HepG2 (cell line): Measurements from ENCODE around the gene DNAJB8. TPM values are rescaled to one million over a fixed set of nuclear protein-coding genes. Genes with fewer than 3 reads are reported as not detected.

Experiments used
- ATAC-seq: fragments of 200-7000 bp; cut with Tn5 transposase; 3 replicates; pipeline ENCODE4 v1.9.1; 2020; ENCODE audit warnings: mild to moderate bottlenecking, moderate library complexity
- BruUV-seq: library from RNA; stranded (reverse); fragments of 400-500 nt; replicated peaks from 2 replicates; lab custom pipeline; 2021; lab: Mats Ljungman, UMichigan
- CTCF ChIA-PET: fragments of 300-600 bp; formaldehyde crosslinking; extraction: SDS; loops from one replicate; lab custom pipeline; 2021; ENCODE audit warnings: low total read pairs, inconsistent platforms, low intra/inter-chr PET ratio; lab: Yijun Ruan, JAX
- POLR2A ChIA-PET: fragments of 350-600 bp; sonication (Branson Sonifier 250); formaldehyde crosslinking; loops from one replicate; lab custom pipeline; 2020; ENCODE audit warnings: antibody characterized with exemption, inconsistent platforms; lab: Yijun Ruan, JAX
- DNase-seq: peaks from one replicate; pipeline ENCODE4 v3.0.0-alpha.2; 2015; ENCODE audit warnings: low spot score
- FAIRE-seq: peaks from 3 replicates; lab custom pipeline; 2011; peaks lifted over from hg19 to GRCh38; lab: Jason Lieb, UNC
- H2AFZ ChIP-seq: one replicate; pipeline ENCODE4 v1.6.1; 2011; ENCODE audit warnings: low read length, inconsistent platforms
- H3K27ac ChIP-seq: fragments of 300-600 bp; 3 replicates; pipeline ENCODE4 v1.8.0; 2011; ENCODE audit warnings: mixed run types, mild to moderate bottlenecking, mixed read lengths, low read length, inconsistent platforms; ENCODE audit not compliant: insufficient read depth; ENCODE audit errors: extremely low read length
- H3K27me3 ChIP-seq, 2 experiments: fragments of 200-600 bp in 1 of 2; 2 replicates in 1 of 2; 3 replicates in 1 of 2; pipeline versions ENCODE4 v1.6.0 to v1.8.0; 2011; ENCODE audit warnings: low read length in 2 of 2, mild to moderate bottlenecking in 2 of 2, moderate library complexity in 2 of 2, inconsistent platforms in 1 of 2; ENCODE audit not compliant: insufficient read depth in 2 of 2, control insufficient read depth in 1 of 2
- H3K36me3 ChIP-seq, 2 experiments: fragments of 200-600 bp in 1 of 2; replicated peaks in 1 of 2; 2 replicates in 1 of 2; 3 replicates in 1 of 2; pipeline versions ENCODE4 v1.5.1 to v1.8.0; 2011; ENCODE audit warnings: low read length in 2 of 2, inconsistent platforms in 1 of 2; ENCODE audit not compliant: insufficient read depth in 2 of 2, control insufficient read depth in 1 of 2
- H3K4me1 ChIP-seq: 2 replicates; pipeline ENCODE4 v1.5.1; 2012; ENCODE audit warnings: low read length, inconsistent platforms; ENCODE audit not compliant: insufficient read depth
- H3K4me2 ChIP-seq: 2 replicates; pipeline ENCODE4 v1.6.0; 2011; ENCODE audit warnings: low read depth, low read length, inconsistent platforms
- H3K4me3 ChIP-seq, 3 experiments: fragments of 200-600 bp in 1 of 3; sonication (generic), shearing (Covaris generic) in 1 of 3; replicated peaks in 1 of 3; 2 replicates each; pipeline ENCODE4 v1.5.1; 2011 to 2016; ENCODE audit warnings: low read length in 3 of 3, inconsistent platforms in 2 of 3, low read depth in 2 of 3, mild to moderate bottlenecking in 2 of 3, control low read depth in 1 of 3, mixed read lengths in 1 of 3; ENCODE audit not compliant: insufficient read depth in 1 of 3
- H3K79me2 ChIP-seq: one replicate; pipeline ENCODE4 v1.6.1; 2011; ENCODE audit warnings: low read length, inconsistent platforms; ENCODE audit not compliant: insufficient read depth
- H3K9ac ChIP-seq: 2 replicates; pipeline ENCODE4 v1.6.0; 2011; ENCODE audit warnings: mild to moderate bottlenecking, low read depth, low read length, inconsistent platforms; ENCODE audit not compliant: insufficient read depth
- H3K9me3 ChIP-seq: 2 replicates; pipeline ENCODE4 v1.5.1; 2012; ENCODE audit warnings: mild to moderate bottlenecking, low read length
- H4K20me1 ChIP-seq: 2 replicates; pipeline ENCODE4 v1.6.0; 2011; ENCODE audit warnings: inconsistent platforms, mild to moderate bottlenecking, low read length, moderate library complexity; ENCODE audit not compliant: insufficient read depth
- CCDC6 ChIP-seq: sonication (generic); formaldehyde crosslinking; IDR thresholded peaks from 2 replicates; pipeline ENCODE4 v1.8.1; 2022; ENCODE audit warnings: mild to moderate bottlenecking, missing genetic modification reagents, moderate library complexity
- ETV6 ChIP-seq: sonication (generic); formaldehyde crosslinking; conservative IDR thresholded peaks from 2 replicates; pipeline ENCODE4 v1.4.0; 2020; ENCODE audit warnings: missing genetic modification reagents
- HDAC2 ChIP-seq: sonication (generic); formaldehyde crosslinking; IDR thresholded peaks from 2 replicates; pipeline ENCODE4 v1.4.0; 2020; ENCODE audit warnings: missing genetic modification reagents
- HNRNPK ChIP-seq: fragments of 200-400 bp; formaldehyde crosslinking; IDR thresholded peaks from 2 replicates; pipeline ENCODE4 v1.6.1; 2018; ENCODE audit warnings: low read length, low read depth, moderate library complexity, mild to moderate bottlenecking; ENCODE audit not compliant: poor library complexity, severe bottlenecking
- LCORL ChIP-seq, 2 experiments: fragments of 450-650 bp in 1 of 2; sonication (generic) in 1 of 2; formaldehyde crosslinking in 1 of 2; IDR thresholded peaks; 2 replicates each; pipeline versions ENCODE4 v1.5.0 to v1.6.1; 2017 to 2020; ENCODE audit warnings: antibody characterized with exemption in 1 of 2, missing genetic modification reagents in 1 of 2
- MXD4 ChIP-seq: IDR thresholded peaks from 2 replicates; pipeline ENCODE4 v1.6.1; 2016; ENCODE audit warnings: mild to moderate bottlenecking, missing biosample characterization, missing genetic modification reagents
- RFX1 ChIP-seq: fragments of 450-650 bp; IDR thresholded peaks from 2 replicates; pipeline ENCODE4 v1.6.1; 2017
- SOX6 ChIP-seq, 2 experiments: fragments of 450-650 bp in 1 of 2; sonication (generic) in 1 of 2; formaldehyde crosslinking in 1 of 2; IDR thresholded peaks; 2 replicates each; pipeline versions ENCODE4 v1.4.0 to v1.6.1; 2017 to 2020; ENCODE audit warnings: antibody characterized with exemption in 1 of 2, mild to moderate bottlenecking in 1 of 2, missing genetic modification reagents in 1 of 2
- TRIM22 ChIP-seq: fragments of 450-650 bp; IDR thresholded peaks from 2 replicates; pipeline ENCODE4 v1.6.1; 2017
- U2AF2 ChIP-seq: fragments of 200-400 bp; formaldehyde crosslinking; IDR thresholded peaks from 2 replicates; pipeline ENCODE4 v1.6.1; 2017; ENCODE audit warnings: low read depth, mild to moderate bottlenecking, low read length
- YEATS4 ChIP-seq: sonication (generic); formaldehyde crosslinking; IDR thresholded peaks from 2 replicates; pipeline ENCODE4 v1.4.0; 2020; ENCODE audit warnings: missing genetic modification reagents, borderline replicate concordance
- ZBTB38 ChIP-seq: sonication (generic); formaldehyde crosslinking; IDR thresholded peaks from 2 replicates; pipeline ENCODE4 v1.5.1; 2020; ENCODE audit warnings: mild to moderate bottlenecking, missing genetic modification reagents
- ZNF550 ChIP-seq: sonication (generic); formaldehyde crosslinking; IDR thresholded peaks from 2 replicates; pipeline ENCODE4 v1.4.0; 2020; ENCODE audit warnings: mild to moderate bottlenecking, missing genetic modification reagents, borderline replicate concordance
- WGBS: methylation state at CpG from one replicate; pipeline ENCODE4 v1.1.6; 2017; ENCODE audit warnings: low lambda C conversion rate; 5-methylcytosine and 5-hydroxymethylcytosine counted together
- in situ Hi-C: cut with HindIII; loops from 2 replicates; pipeline ENCODE4 v1.10.0; 2017; ENCODE audit warnings: low pct_unique_long_range_greater_than_20kb; ENCODE audit not compliant: extremely low pct_ligation_motif_present
- intact Hi-C: fragments of 100-400 bp; cut with micrococcal nuclease; formaldehyde crosslinking; loops from one replicate; pipeline ENCODE4 v1.10.0; 2022; ENCODE audit not compliant: unreplicated experiment
- polyA plus RNA-seq, 8 experiments: library from polyadenylated mRNA; depleted of rRNA in 3 of 8; stranded (reverse) in 7 of 8; unstranded in 1 of 8; fragments of >200 nt; fragmentation: Illumina TruSeq in 4 of 8; extraction: Trizol in 4 of 8; gene quantifications; 2 replicates each; pipeline versions ENCODE4 v1.2.1 to v1.2.3, GENCODE V29; 2011 to 2016; ENCODE audit warnings: low read depth in 4 of 8, missing spikeins in 1 of 8, mixed read lengths in 1 of 8; ENCODE audit not compliant: insufficient read depth in 1 of 8
- total RNA-seq, 5 experiments: library from RNA; depleted of rRNA; stranded (reverse); fragments of >200 nt; fragmentation: Illumina TruSeq; extraction: Trizol; gene quantifications; 2 replicates each; pipeline ENCODE4 v1.2.3, GENCODE V29; 2016; ENCODE audit warnings: low read depth in 1 of 5
- TF ChIP-seq, protein P1 (sequence below): IDR thresholded peaks from 2 replicates; pipeline ENCODE4 v1.6.1; 2016
- TF ChIP-seq, protein P2 (sequence below): sonication (generic); formaldehyde crosslinking; IDR thresholded peaks from 2 replicates; pipeline ENCODE4 v1.5.1; 2020; ENCODE audit warnings: missing genetic modification reagents, mild to moderate bottlenecking, borderline replicate concordance

DNAJB8 gene
- total and polyA plus RNA-seq, 2 of the 13 experiments (the other 11 are each of a cell fraction or from before 2014, with no cell fraction given), result not detected

- BruUV-seq, result no TSS peak
- in situ Hi-C loops (loop anchor here (5.0 kb wide), 1 partner anchor 321 kb away; no protein-coding TSS in a partner anchor), intact Hi-C loops (no loop called here)
- Histone ChIP-seq H3K27ac (no peak overlapping the region), H2AFZ (no peak overlapping the region), H3K4me1 (peaks cover 30% of the 10 kb centered on the region), H3K4me2 (peak overlapping the region; percentile 75), H3K27me3 (no peaks in the 10 kb centered on the region), H3K9ac (no peak overlapping the region), H3K79me2 (peaks cover 3% of the 10 kb centered on the region), H3K36me3 (no peaks in the 10 kb centered on the region), H3K4me3 (peak overlapping the region in 1 of 3 experiments; percentile 66; a peak in 1 of 6 replicates), H3K9me3 (no peaks in the 10 kb centered on the region), H4K20me1 (peaks cover 15% of the 10 kb centered on the region; the same call in 1 of the 2 replicates)
- no peak for FAIRE-seq
- CTCF ChIA-PET, result interaction anchor here (1.2 kb wide), 1 partner anchor 68 kb away, joined by 3 read pairs; no protein-coding TSS in a partner anchor
- DNase-seq, result no peak
- 63% methylated on average over 12 of the region's 13 CpGs for WGBS
- POLR2A ChIA-PET, result no interaction called here
- no peak for ATAC-seq
- no peak for TF ChIP-seq SOX6 (IDR thresholded peaks at IDR 0.05)
- no peak for TF ChIP-seq SOX6 (CRISPR knock-in tag; IDR thresholded peaks at IDR 0.05)
- no peak for TF ChIP-seq TRIM22
- no peak for TF ChIP-seq HNRNPK
- 0 out of 2 replicates have a peak, but pooled peaks have one; percentile 9 for TF ChIP-seq ZBTB38 (CRISPR knock-in tag)
- TF ChIP-seq, protein P1, sequence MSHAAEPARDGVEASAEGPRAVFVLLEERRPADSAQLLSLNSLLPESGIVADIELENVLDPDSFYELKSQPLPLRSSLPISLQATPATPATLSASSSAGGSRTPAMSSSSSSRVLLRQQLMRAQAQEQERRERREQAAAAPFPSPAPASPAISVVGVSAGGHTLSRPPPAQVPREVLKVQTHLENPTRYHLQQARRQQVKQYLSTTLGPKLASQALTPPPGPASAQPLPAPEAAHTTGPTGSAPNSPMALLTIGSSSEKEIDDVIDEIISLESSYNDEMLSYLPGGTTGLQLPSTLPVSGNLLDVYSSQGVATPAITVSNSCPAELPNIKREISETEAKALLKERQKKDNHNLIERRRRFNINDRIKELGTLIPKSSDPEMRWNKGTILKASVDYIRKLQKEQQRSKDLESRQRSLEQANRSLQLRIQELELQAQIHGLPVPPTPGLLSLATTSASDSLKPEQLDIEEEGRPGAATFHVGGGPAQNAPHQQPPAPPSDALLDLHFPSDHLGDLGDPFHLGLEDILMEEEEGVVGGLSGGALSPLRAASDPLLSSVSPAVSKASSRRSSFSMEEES (CRISPR knock-in tag), result no peak
- no peak for TF ChIP-seq MXD4 (CRISPR knock-in tag)
- TF ChIP-seq HDAC2 (CRISPR knock-in tag), result no peak
- no peak for TF ChIP-seq CCDC6 (CRISPR knock-in tag)
- TF ChIP-seq, protein P2, sequence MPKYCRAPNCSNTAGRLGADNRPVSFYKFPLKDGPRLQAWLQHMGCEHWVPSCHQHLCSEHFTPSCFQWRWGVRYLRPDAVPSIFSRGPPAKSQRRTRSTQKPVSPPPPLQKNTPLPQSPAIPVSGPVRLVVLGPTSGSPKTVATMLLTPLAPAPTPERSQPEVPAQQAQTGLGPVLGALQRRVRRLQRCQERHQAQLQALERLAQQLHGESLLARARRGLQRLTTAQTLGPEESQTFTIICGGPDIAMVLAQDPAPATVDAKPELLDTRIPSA (CRISPR knock-in tag), result no peak
- no peak for TF ChIP-seq ZNF550
- no peak for TF ChIP-seq YEATS4 (CRISPR knock-in tag)
- no peak for TF ChIP-seq ETV6
- no peak for TF ChIP-seq U2AF2
- TF ChIP-seq LCORL (IDR thresholded peaks at IDR 0.05), result no peak
- 0 out of 2 replicates have a peak, but pooled peaks have one; percentile 40 for TF ChIP-seq LCORL (CRISPR knock-in tag; IDR thresholded peaks at IDR 0.05)
- TF ChIP-seq RFX1, result no peak
Measured at GRCh38 chr3:128493570-128494366, 27.1 kb upstream of the DNAJB8 start.
